GM18909 (cell line): Measurements from ENCODE around the gene CTSG.
A peak's percentile ranks its signal among the peaks of the same experiment; 100 is the strongest.
"Not testable (repeated sequence)": the region's sequence is repeated elsewhere in the genome, so short reads cannot be mapped to it uniquely, and the experiment has no call there.

Experiments
- ATAC-seq: cut with Tn5 transposase; IDR thresholded peaks from one replicate; pipeline ENCODE4 v1.9.1; 2021; ENCODE audit warnings: mild to moderate bottlenecking; ENCODE audit not compliant: unreplicated experiment, poor library complexity

CTSG gene

DNA sequence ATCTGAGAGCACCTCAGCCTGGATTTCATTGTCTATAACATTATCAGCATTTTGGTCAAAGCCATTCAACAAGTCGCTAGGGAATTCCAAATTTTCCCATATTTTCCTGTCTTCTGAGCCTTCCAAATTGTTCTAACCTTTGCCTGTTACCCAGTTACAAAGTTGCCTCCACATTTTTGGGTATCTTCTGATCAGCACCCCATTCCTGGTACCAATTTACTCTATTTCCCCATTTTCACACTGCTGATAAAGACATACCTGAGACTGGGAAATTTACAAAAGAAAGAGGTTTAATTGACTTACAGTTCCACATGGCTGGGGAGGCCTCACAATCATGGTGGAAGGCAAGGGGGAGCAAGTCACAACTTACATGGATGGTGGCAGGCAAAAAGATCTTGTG lies 27.0 kb downstream of the CTSG start:
- not testable (repeated sequence) for ATAC-seq

DNA sequence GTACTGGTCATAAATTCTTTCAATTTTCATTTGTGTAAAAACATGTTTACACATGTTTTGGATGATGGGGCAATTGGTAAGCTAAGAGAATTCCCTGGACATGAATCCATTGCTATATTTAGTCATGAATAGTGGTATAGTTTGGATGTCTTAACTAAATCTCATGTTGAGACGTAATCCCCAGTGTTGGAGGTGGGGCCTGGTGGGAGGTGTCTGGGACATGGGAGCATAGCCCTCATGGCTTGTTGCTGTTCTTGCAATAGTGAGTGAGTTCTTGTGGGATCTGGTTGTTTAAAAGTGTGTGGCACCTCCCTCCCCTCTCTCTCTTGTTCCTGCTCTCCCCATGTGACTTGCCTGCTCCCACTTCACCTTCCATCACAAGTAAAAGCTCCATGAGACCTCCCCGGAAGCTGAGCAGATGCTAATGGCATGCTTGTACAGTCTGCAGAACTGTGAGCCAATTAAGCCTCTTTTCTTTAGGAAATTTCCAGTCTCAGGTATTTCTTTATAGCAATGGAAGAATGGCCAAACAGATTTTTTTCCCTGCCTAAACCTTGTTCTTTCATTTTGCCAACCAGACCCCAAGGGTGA lies 33.6 kb downstream of the CTSG start:
- ATAC-seq, result no peak

DNA sequence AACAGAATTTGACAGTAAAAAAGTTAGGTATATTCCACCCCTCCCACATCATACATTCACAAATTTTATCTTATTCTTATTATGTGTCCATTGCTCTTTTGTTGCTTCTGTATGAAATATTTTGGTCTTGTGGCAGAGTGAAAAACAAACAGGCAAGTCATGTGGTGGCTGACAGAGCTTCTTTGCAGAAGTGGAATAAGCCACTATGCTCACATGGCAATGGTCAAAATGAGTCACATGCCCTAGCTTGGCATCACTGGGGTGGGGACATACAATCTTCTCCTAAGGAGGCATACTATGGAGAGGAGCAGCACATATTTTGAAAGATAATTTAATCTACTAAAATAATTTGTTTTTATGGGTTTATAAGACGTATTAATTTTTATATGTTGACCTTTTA lies 40.3 kb downstream of the CTSG start:
- ATAC-seq, result peak; percentile 45

DNA sequence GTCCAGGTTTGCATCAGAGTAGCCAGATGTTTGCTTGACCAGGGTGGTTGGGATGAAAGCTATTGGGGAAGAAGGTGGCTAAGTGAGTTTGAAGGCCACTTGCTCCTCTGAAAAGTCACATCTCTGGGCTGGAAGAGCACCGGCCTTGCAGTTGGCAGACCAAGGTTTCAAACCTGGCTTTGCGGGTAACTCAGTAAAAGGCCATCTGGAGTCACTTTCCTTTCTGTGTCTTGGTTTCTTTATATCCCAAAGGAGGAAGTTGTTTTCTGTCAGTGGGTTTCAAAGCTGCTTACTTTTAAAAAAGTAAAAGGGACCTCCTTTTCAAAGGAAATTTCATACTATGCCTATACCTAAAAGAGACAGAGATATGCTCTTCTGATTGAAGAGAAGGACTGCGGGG lies 41.8 kb downstream of the CTSG start:
- no peak for ATAC-seq

DNA sequence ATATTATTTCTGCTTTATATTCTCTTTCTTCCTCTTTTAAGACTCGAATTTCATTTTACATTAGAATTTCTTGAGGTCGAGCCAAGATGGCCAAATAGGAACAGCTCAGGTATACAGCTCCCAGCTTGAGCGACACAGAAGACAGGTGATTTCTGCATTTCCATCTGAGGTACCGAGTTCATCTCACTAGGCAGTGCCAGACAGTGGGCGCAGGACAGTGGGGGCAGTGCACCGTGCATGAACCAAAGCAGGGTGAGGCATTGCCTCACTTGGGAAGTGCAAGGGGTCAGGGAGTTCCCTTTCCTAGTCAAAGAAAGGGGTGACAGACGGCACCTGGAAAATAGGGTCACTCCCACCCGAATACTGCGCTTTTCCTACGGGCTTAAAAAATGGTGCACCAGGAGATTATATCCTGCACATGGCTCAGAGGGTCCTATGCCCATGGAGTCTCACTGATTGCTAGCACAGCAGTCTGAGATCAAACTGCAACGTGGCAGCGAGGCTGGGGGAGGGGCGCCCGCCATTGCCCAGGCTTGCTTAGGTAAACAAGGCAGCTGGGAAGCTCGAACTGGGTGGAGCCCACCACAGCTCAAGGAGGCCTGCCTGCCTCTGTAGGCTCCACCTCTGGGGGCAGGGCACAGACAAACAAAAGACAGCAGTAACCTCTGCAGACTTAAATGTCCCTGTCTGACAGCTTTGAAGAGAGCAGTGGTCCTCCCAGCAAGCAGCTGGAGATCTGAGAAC lies 50.0 kb downstream of the CTSG start:
- ATAC-seq, result not testable (repeated sequence)
